Smooth muscle cell (in vitro differentiated cells): ENCODE measurements around the gene SCTR. TPM values are rescaled to one million over a fixed set of nuclear protein-coding genes. Genes with fewer than 3 reads are reported as not detected.

Experiments used
- DNase-seq: peaks from one replicate; lab custom pipeline; 2025; ENCODE audit not compliant: unreplicated experiment; lab: John Stamatoyannopoulos, UW
- H2AFZ ChIP-seq: fragments of 200-600 bp; sonication (generic); 2 replicates; pipeline ENCODE4 v1.6.0; 2016; ENCODE audit warnings: antibody characterized with exemption, low read depth, mild to moderate bottlenecking
- H3F3A ChIP-seq: fragments of 200-600 bp; sonication (generic); 2 replicates; pipeline ENCODE4 v1.6.0; 2017; ENCODE audit warnings: antibody characterized with exemption, low read depth
- H3K27ac ChIP-seq: fragments of 200-600 bp; sonication (generic); 2 replicates; pipeline ENCODE4 v1.5.1; 2016; ENCODE audit warnings: low read depth, mild to moderate bottlenecking
- H3K27me3 ChIP-seq: fragments of 200-600 bp; sonication (generic); 2 replicates; pipeline ENCODE4 v1.6.1; 2016; ENCODE audit warnings: low read depth, mild to moderate bottlenecking
- H3K36me3 ChIP-seq: fragments of 200-600 bp; sonication (generic); 2 replicates; pipeline ENCODE4 v1.5.1; 2016; ENCODE audit warnings: low read depth
- H3K4me1 ChIP-seq: fragments of 200-600 bp; sonication (generic); 2 replicates; pipeline ENCODE4 v1.5.1; 2016; ENCODE audit warnings: low read depth
- H3K4me2 ChIP-seq: fragments of 200-600 bp; sonication (generic); 2 replicates; pipeline ENCODE4 v1.6.0; 2016; ENCODE audit warnings: mild to moderate bottlenecking
- H3K4me3 ChIP-seq: fragments of 200-600 bp; sonication (generic); 2 replicates; pipeline ENCODE4 v1.5.1; 2016; ENCODE audit warnings: mild to moderate bottlenecking
- H3K79me2 ChIP-seq: fragments of 200-600 bp; sonication (generic); 2 replicates; pipeline ENCODE4 v1.6.0; 2016; ENCODE audit warnings: low read depth, mild to moderate bottlenecking
- H3K9ac ChIP-seq: fragments of 200-600 bp; sonication (generic); 2 replicates; pipeline ENCODE4 v1.6.0; 2016; ENCODE audit warnings: low read depth
- H3K9me3 ChIP-seq: fragments of 200-600 bp; sonication (generic); replicated peaks from 2 replicates; pipeline ENCODE4 v1.5.1; 2016; ENCODE audit warnings: low read depth
- H4K20me1 ChIP-seq: fragments of 200-600 bp; sonication (generic); 2 replicates; pipeline ENCODE4 v1.6.0; 2016; ENCODE audit warnings: low read depth
- CTCF ChIP-seq: fragments of 200-600 bp; sonication (generic); IDR thresholded peaks from 2 replicates; pipeline ENCODE4 v1.5.1; 2017; ENCODE audit warnings: borderline replicate concordance, mild to moderate bottlenecking, antibody characterized with exemption; ENCODE audit not compliant: insufficient read depth, poor library complexity, severe bottlenecking
- WGBS: methylation state at CpG from one replicate; pipeline ENCODE4 v1.1.7; 2016; ENCODE audit warnings: low lambda C conversion rate; 5-methylcytosine and 5-hydroxymethylcytosine counted together
- polyA plus RNA-seq: library from polyadenylated mRNA; unstranded; fragments of >200 nt; fragmentation: Nextera tagmentation; extraction: Ambion mirVana; gene quantifications from 2 replicates; pipeline ENCODE4 v1.2.1, GENCODE V29; 2016
- total RNA-seq: library from RNA; depleted of rRNA; stranded (reverse); fragments of >200 nt; gene quantifications from 2 replicates; pipeline ENCODE4 v1.2.3, GENCODE V29; 2014

SCTR gene
- total and polyA plus RNA-seq, 2 experiments from 2014 or later = not detected

GRCh38 chr2:119416299-119416923 lies 107.9 kb downstream of the SCTR start:
- TF ChIP-seq CTCF = no peak
- over 99% methylated on average over 4 of the region's 4 CpGs for WGBS
- no peak overlapping the region for H3K9ac ChIP-seq

GRCh38 chr2:119415630-119416029 lies 108.7 kb downstream of the SCTR start:
- no peak for TF ChIP-seq CTCF
- Histone ChIP-seq H3F3A (no peaks in the 10 kb centered on the region), H4K20me1 (no peaks in the 10 kb centered on the region), H3K4me1 (no peaks in the 10 kb centered on the region), H3K4me3 (no peak overlapping the region), H3K79me2 (no peaks in the 10 kb centered on the region), H2AFZ (no peak overlapping the region), H3K27me3 (no peaks in the 10 kb centered on the region), H3K27ac (no peak overlapping the region), H3K4me2 (no peak overlapping the region), H3K9me3 (no peaks in the 10 kb centered on the region), H3K9ac (no peak overlapping the region), H3K36me3 (no peaks in the 10 kb centered on the region)
- WGBS = 70% methylated on average over 1 of the region's 1 CpG
- DNase-seq = no peak

More at GRCh38 chr2:119416299-119416923, 107.9 kb downstream of the SCTR start:
- no peak for DNase-seq
- Histone ChIP-seq H3K9me3 (no peaks in the 10 kb centered on the region), H3F3A (no peaks in the 10 kb centered on the region), H3K79me2 (no peaks in the 10 kb centered on the region), H2AFZ (no peak overlapping the region), H4K20me1 (no peaks in the 10 kb centered on the region), H3K27ac (no peak overlapping the region), H3K4me2 (no peak overlapping the region), H3K36me3 (no peaks in the 10 kb centered on the region), H3K4me3 (no peak overlapping the region), H3K4me1 (no peaks in the 10 kb centered on the region), H3K27me3 (no peaks in the 10 kb centered on the region)

- Histone ChIP-seq H3K4me3 (no peak overlapping the region), H3K9me3 (no peaks in the 10 kb centered on the region), H4K20me1 (no peaks in the 10 kb centered on the region), H3K4me1 (no peaks in the 10 kb centered on the region), H3K9ac (no peak overlapping the region), H2AFZ (no peak overlapping the region), H3F3A (no peaks in the 10 kb centered on the region), H3K79me2 (no peaks in the 10 kb centered on the region), H3K27me3 (no peaks in the 10 kb centered on the region), H3K4me2 (no peak overlapping the region), H3K27ac (no peak overlapping the region), H3K36me3 (no peaks in the 10 kb centered on the region)
- WGBS = 96% methylated on average over 3 of the region's 3 CpGs
- no peak for TF ChIP-seq CTCF
- DNase-seq = no peak
Measured at GRCh38 chr2:119414894-119415293, 109.4 kb downstream of the SCTR start.

GRCh38 chr2:119409506-119409905 lies 114.8 kb downstream of the SCTR start:
- no peak for DNase-seq
- Histone ChIP-seq H3K4me1 (no peaks in the 10 kb centered on the region), H4K20me1 (no peaks in the 10 kb centered on the region), H3K9ac (no peak overlapping the region), H3K4me3 (no peak overlapping the region), H3K79me2 (no peaks in the 10 kb centered on the region), H2AFZ (no peak overlapping the region), H3K9me3 (no peaks in the 10 kb centered on the region), H3K27me3 (no peaks in the 10 kb centered on the region), H3K36me3 (no peaks in the 10 kb centered on the region), H3F3A (no peaks in the 10 kb centered on the region), H3K27ac (no peak overlapping the region), H3K4me2 (no peak overlapping the region)
- no peak for TF ChIP-seq CTCF
- WGBS = 83% methylated on average over 4 of the region's 4 CpGs
